NCI-H345 treated with DMSO at 0.1 percent for 48 hours (cell line): ENCODE results near the gene PLEKHH1.
"Not testable (repeated sequence)": the region's sequence is repeated elsewhere in the genome, so short reads cannot be mapped to it uniquely, and the experiment has no call there.

Experiments
- DNase-seq: peaks from one replicate; lab custom pipeline; 2025; ENCODE audit not compliant: unreplicated experiment; lab: John Stamatoyannopoulos, UW

PLEKHH1 gene

GRCh38 chr14:67620217-67620785 lies 87.2 kb downstream of the PLEKHH1 start:
- DNase-seq: no peak

- no peak for DNase-seq
Measured at GRCh38 chr14:67622675-67623074, 89.6 kb downstream of the PLEKHH1 start.

DNA sequence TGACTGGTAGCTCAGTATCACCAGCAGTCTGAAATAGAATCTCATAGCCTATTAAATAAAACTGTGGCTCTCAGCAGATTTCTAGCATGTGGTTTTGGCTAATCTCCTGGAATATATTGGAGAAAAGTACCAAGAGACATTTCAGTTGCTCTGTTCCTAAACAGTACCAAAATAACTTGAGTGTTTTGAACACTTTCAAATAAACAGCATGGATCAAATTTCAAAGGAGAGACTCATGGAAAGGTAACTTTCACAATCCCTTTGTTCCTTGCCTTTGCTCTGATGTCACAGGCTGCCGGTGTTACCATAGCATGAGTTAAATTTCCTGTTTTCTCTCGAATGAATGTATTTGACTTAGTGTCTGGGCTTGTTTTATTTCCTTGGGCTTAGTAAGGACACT lies 90.0 kb downstream of the PLEKHH1 start:
- DNase-seq: no peak

DNA sequence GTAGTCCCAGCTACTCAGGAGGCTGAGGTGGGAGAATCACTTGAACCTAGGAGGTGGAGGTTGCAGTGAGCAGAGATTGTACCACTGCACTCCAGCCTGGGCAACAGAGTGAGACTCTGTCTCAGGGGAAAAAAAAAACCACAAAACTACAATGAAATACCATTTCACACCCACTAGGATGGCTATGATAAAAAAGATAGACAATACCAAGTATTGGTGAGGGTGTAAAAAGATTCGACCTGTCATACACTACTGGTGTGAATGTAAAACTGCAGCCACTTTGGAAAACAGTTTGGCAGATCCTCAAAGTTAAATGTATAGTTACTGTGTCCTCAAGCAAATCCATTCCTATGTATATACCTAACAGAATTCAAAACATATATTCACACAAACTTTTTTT lies 93.0 kb downstream of the PLEKHH1 start:
- not testable (repeated sequence) for DNase-seq

DNA sequence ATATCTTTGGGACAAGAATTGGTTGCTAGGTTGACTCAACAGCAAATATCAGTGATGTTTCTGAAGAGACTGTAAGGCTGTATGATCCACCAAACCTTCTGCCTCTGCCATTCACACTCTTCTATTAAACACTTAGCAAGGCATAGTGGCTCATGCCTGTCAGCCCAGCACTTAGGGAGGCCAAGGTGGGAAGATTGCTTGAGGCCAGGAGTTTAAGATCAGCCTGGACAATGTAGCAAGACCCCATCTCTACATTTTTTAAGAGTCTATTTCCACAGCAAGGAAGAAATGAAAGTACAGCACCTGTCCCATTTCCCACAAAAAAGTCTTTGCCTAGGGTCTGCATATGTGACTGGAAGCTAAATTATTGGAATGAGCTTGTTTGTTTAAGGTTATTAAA lies 94.4 kb downstream of the PLEKHH1 start:
- no peak for DNase-seq

DNA sequence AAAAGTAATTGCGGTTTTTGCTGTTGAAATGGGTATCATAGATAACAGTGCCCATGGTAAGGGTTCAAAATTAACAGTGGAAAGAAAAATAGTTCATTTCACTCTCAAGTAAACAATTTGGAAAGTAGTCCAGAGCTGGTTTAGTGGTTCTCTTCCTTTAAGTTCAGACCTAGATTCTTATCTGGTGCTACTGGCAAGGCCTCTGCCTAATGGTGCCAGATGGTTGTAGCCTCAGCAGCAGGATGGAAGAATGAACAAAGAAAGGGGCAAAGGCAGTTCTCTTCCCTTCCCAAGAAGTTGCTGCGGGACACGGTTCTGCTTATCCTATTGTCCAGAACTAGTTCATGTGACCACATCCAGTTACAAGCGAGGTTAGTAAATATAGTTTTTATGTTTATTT lies 97.1 kb downstream of the PLEKHH1 start:
- DNase-seq: no peak

- no peak for DNase-seq
Measured at GRCh38 chr14:67630938-67631337, 97.8 kb downstream of the PLEKHH1 start.

DNA sequence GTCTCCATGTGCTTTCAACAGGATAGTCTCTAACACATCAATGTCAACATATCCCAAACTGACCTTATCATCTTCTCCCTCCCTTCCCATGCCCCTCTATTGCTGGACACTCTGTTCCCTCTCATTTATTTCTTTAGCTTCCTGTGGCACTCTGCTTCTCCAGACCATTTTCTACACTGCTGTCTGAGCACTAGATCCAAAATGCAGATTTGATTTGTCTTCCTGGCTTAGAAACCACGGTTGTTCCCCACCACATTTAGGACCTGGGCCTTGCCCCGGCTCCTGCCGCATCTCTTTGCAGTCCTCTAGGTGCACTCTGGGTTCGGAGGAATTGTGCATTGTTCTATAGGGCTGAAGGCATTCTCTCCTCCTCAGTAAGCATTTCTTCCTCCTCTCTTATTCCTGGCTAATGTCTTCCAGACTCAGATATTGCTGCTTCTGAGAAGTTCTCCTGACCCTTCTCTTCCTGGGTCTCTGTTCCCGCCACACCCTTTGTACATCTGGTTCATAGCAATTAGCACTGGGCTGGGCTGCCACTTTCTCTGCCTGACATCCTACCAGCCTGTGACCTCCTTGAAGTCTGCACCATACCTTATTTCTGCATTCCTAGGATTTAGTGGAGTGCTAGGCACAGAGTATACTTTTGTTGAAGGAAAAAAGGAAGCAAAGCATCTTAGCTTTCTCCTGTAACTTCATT lies 100.5 kb downstream of the PLEKHH1 start:
- DNase-seq: no peak

DNA sequence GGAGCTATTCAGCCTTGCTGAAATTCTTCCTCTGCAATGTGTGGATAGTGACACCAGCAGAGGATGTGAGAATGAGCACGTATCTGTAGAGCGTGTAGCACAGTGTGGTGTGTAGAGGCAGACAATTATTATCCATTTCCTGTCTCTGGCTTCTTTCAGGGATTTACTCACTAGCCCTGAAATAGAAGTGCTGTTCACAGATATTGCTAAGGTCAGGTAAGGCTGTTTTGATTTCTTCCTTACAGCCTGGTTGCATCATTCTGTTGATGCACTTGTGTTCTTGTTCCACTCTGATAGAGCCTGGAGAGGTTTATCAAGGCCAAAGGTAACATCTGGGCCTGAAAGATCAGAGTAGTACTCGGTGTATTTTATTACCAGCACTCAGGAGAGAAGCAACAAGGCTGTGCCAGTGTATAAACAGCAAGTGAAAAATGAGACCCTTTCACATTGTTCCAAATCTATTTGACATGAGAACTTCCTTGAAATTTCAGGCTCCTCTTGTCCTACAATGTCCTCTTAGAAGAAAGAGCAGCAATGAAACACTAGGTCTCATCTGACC lies 103.3 kb downstream of the PLEKHH1 start:
- no peak for DNase-seq

GRCh38 chr14:67638642-67639041 lies 105.6 kb downstream of the PLEKHH1 start:
- no peak for DNase-seq
